Activated T-cell treated with anti-CD3 and anti-CD28 coated beads for 4 hours (primary cell): ENCODE measurements around the gene IDH2.

Experiments used
- DNase-seq: peaks from one replicate; pipeline ENCODE4 v3.0.0-alpha.2; 2020

Gene IDH2

DNA sequence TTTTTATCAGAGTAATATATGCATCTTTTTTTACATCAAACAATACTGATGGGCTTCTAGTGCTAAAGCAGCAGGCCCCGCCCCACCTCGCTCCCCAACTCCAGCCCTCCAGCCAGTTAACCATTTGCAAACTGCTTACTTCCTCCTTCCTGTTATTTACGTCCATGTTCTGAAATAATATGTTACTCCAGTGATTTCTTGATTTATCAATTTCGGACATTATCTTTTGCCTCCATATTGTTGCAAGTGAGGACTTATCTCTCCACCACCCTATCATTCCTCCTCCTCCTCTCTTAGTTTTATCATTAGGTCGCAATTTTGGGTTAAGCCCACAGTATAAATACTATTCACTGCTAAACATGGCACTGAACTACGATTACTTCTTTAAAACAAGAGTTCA lies 61.6 kb downstream of the IDH2 start:
- DNase-seq: no peak

DNA sequence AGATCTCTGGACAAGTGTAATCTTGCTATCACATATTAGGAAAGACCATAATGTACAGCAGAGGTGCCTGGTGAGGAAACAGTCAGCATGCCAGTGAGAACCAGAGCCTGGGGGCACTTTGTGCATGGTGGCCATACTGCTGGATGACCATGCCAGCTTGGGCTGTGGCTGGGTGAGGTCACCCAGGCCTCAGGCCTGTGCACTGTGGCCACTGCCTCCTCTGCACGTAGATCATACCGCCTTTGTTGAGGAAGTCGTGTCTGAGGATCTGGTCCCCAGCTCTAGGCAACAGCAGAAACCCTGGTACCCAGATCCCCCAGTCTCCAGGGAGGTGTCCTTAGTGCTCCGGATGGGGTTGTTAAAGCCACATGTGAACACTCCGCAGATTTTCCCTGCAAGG lies 62.3 kb downstream of the IDH2 start:
- no peak for DNase-seq

DNA sequence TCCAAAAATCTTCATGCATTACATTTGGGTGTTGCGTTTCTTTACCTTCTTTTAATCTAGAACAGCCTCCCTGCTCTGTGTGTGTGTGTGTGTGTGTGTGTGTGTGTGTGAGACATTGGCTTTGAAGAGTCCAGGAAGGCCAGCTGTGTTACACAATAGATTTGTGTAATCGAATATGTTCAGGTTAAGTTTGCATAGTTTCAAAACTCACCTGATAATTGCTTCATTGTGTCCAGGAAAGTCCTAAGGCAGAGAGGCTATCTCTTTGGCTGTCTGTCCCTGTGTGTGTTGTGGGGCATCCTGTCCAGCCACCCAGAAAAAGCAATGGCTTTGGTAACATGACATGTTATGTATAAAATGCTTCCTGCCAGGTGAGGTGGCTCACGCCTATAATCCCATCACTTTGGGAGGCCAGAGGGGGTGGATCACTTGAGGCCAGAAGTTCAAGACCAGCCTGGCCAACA lies 63.6 kb downstream of the IDH2 start:
- no peak for DNase-seq

DNA sequence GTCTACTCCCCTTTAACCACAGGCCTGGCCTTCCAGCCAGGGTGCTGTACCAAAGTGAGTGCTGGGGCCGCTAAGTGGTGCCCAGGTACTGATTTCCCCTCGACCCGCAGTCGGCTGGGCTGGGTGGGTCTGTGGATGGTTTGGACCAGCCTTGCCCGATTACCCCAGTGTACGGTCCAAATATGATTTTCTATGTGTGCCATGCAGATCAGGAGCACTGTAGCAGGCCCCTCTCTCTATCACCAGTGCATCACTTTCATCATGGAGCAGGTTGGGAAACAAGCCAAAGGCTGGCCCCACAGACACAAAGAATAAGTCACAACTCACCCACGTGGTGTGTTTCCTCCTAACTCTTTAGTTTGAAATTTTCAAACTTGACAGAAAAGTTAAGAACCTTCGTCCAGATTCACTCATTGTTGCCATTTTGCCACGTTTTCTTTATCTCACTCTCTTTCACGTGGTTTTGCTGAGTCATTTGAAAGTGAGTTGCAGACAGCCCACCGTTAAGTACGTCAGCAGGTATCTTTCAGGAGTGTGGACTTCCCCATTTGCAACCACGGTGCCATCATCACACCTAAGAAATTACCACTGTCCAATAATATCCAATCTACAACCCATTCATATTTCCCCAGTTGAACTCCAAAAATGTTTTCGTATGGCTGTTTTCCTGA lies 64.2 kb downstream of the IDH2 start:
- no peak for DNase-seq

DNA sequence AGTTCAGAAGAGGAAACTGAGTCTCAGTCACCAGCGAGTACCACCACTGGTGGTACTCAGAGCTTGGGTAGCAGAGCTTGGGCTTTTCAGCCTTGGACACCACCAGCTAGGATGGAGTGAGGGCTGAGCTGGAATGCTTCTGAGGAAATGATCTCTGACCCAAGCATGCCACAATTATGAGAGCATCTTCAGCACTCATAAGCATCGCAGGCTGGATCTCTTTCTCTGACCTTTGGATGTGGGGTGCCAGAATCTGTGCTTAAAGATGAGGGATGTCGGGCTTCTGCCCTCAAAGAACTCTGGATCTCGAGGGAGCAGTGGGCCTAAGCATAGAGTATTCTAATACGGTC lies 64.8 kb downstream of the IDH2 start:
- DNase-seq: no peak

DNA sequence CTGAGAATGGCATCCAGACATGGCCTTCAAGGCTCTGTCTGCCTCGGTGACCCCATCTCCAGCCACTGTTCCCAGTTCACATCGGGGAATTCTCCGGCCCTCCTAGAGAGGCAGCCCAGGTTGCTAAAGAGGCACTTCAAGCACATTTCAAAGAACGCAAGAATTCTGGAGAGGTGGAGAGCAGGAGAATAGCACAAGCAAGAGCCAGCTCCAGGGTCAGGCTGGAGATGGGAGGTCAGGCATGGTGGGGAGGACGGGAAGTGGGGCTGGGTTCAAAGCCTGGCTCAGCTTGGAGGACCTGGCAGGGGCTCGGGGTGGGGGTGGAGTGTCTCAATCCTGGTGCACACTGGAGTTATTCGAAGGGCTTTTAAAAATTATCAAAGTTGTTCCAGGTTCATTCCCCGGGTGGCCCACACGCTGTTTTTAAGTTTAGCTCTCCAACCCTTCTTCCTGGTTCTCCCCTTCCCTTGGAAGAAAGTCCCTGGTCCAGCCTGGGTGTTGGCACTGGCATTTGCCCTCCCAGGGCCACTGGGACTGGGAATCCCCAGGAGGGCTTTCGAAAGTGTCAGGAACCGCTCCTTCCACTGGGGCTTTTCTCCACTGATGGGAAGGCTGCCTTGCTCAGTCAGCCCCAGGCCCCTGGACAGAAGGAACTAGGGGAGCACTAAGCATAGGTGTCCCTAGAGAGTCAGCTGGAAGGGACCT lies 65.3 kb downstream of the IDH2 start:
- no peak for DNase-seq

DNA sequence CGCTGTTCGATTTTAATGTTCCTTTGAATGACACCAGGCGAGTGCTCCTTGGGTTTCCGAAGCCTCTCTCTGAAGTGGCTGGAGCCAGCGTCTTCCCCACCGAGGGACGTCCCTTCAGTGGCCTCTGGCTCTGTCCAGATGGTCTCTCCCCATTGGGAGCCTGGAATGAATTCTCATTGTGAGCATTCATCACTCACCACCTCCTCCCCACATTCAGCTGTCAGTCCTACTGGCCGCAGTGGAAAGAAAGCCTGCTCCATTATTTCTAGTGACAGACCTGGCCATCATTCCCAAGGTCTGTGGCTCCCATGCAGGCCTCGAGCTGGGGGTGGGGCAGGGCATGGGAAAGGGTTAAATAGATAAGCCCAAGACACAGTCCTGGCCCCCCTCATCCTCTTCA lies 65.9 kb downstream of the IDH2 start:
- DNase-seq: no peak

DNA sequence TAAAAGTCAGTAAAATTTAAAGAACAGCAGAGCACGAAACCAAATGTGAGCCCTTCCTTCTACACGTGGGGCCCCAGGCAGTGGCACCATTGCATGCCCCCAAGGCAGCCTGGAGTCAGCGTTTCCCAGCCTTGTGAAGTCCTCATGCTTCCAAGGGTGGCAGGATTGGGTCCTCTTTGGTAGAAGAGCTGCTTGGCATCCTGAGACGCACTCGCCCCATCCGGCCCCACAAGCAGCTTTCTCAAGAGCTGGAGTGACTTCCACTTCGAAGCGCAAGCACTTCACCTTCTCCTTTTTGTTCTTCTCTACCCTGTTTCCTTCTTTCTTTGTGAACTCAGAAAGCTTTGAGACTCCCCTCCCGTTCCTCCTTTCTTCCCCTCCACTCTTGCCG lies 66.4 kb downstream of the IDH2 start:
- no peak for DNase-seq

DNA sequence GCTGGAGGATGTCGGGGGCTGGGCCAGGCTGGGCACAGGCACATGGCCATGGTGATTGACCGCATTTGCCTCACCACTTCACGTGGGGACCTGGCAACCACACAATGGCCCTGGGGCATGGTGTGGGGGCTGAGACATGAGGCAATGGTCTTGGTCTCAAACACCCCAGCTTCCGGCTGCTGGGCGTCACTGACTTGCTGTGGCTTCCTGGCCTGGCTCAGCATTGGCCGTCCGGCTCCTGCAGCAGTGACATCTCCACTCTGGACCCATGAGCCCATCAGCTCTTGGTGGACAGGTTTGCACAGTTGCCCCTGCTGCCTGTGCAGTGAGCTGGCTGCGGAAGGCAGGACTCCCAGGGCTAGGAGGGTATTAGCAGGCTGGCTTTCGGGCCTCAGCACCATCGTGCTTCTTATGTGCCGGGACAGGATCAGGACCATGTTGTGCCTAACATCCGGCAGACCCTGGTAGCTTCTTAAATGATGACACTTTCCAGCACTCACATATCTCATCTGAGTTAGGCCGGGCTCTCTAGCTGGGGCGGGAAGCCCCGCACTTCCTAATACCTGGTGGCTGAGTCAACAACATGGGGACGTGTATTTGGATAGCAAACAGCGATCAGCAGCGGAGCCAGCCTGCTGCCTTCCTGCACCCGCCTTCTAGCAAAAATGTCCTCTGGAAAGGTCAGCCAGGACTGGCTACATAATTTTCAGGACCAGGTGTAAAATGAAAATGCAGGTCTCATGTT lies 67.0 kb downstream of the IDH2 start:
- no peak for DNase-seq

DNA sequence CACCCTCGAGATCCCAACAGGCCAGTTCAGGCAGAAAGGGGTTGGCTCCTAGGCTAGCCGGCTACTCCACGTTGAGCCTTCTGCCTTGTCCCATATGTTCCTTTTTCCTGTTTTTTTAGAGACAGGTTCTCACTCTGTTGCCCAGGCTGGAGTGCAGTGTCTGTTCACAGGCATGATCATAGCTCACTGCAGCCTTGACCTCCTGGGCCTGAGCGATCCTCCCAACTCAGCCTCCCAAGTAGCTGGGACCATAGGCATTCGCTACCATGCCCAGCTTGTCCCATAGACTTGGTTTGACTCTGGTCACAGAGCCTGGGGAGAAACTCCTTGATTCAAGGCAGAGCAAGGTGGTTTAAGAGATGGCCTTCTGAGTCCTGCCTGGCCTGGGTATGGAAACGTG lies 68.8 kb downstream of the IDH2 start:
- DNase-seq: no peak
